Measurements from ENCODE around the gene SLC13A3.

- TF ChIP-seq CTCF (IDR thresholded peaks at IDR 0.05), result no peak
- no peak for TF ChIP-seq POLR2A (IDR thresholded peaks at IDR 0.05)
Measured at GRCh38 chr20:46624946-46625345, 26.3 kb downstream of the SLC13A3 start.
